Loucy (cell line): ENCODE measurements around the gene IFITM5.

Experiments
- H2AFZ ChIP-seq: fragments of 200-600 bp; sonication (generic); 2 replicates; pipeline ENCODE4 v1.6.0; 2016; ENCODE audit warnings: antibody characterized with exemption, mild to moderate bottlenecking, low read length, moderate library complexity
- H3F3A ChIP-seq: fragments of 200-600 bp; 2 replicates; pipeline ENCODE4 v1.6.0; 2016; ENCODE audit warnings: antibody characterized with exemption, low read depth, mild to moderate bottlenecking
- H3K27me3 ChIP-seq: fragments of 200-600 bp; sonication (generic); 2 replicates; pipeline ENCODE4 v1.6.1; 2014; ENCODE audit warnings: low read length, mild to moderate bottlenecking; ENCODE audit not compliant: insufficient read depth, poor library complexity, severe bottlenecking
- H3K36me3 ChIP-seq: fragments of 200-600 bp; sonication (generic); 2 replicates; pipeline ENCODE4 v1.6.1; 2016; ENCODE audit warnings: low read length; ENCODE audit not compliant: insufficient read depth
- H3K4me1 ChIP-seq: fragments of 200-600 bp; sonication (generic); 2 replicates; pipeline ENCODE4 v1.5.1; 2014; ENCODE audit warnings: low read length, mild to moderate bottlenecking; ENCODE audit not compliant: insufficient read depth, poor library complexity, severe bottlenecking
- H3K4me2 ChIP-seq: fragments of 200-600 bp; sonication (generic); 2 replicates; pipeline ENCODE4 v1.6.0; 2014; ENCODE audit warnings: antibody characterized with exemption, low read length, low read depth, mild to moderate bottlenecking; ENCODE audit not compliant: poor library complexity, severe bottlenecking
- H3K4me3 ChIP-seq: fragments of 200-600 bp; sonication (generic); 2 replicates; pipeline ENCODE4 v1.5.1; 2014; ENCODE audit warnings: low read length, mild to moderate bottlenecking, mixed read lengths; ENCODE audit not compliant: poor library complexity, severe bottlenecking
- H3K79me2 ChIP-seq: fragments of 200-600 bp; sonication (generic); 2 replicates; pipeline ENCODE4 v1.6.1; 2014; ENCODE audit warnings: low read length; ENCODE audit not compliant: insufficient read depth
- H3K9ac ChIP-seq: fragments of 200-600 bp; sonication (generic); 2 replicates; pipeline ENCODE4 v1.6.0; 2014; ENCODE audit warnings: mild to moderate bottlenecking, low read depth, low read length, moderate library complexity; ENCODE audit not compliant: poor library complexity, severe bottlenecking
- H3K9me2 ChIP-seq: fragments of 200-600 bp; sonication (generic); replicated peaks from 2 replicates; pipeline ENCODE4 v1.6.1; 2016; ENCODE audit warnings: low read depth, low read length, mixed read lengths
- H3K9me3 ChIP-seq: fragments of 200-600 bp; sonication (generic); 2 replicates; pipeline ENCODE4 v1.6.1; 2014; ENCODE audit warnings: mild to moderate bottlenecking, antibody characterized with exemption, low read length, low read depth; ENCODE audit not compliant: insufficient read depth
- H4K20me1 ChIP-seq: fragments of 200-600 bp; sonication (generic); 2 replicates; pipeline ENCODE4 v1.6.0; 2014; ENCODE audit warnings: antibody characterized with exemption, low read length, mild to moderate bottlenecking; ENCODE audit not compliant: insufficient read depth, poor library complexity, severe bottlenecking
- CTCF ChIP-seq: fragments of 200-600 bp; sonication (generic); conservative IDR thresholded peaks from 2 replicates; pipeline ENCODE4 v1.5.1; 2014; ENCODE audit warnings: mild to moderate bottlenecking, antibody characterized with exemption, low read length
- EZH2phosphoT487 ChIP-seq: fragments of 200-600 bp; IDR thresholded peaks from 2 replicates; pipeline ENCODE4 v1.6.1; 2018; ENCODE audit warnings: antibody characterized with exemption, mild to moderate bottlenecking, moderate library complexity, borderline replicate concordance

Gene IFITM5

GRCh38 chr11:292211-293121 lies 6.9 kb downstream of the IFITM5 start:
- H3K4me1 ChIP-seq = peaks cover 36% of the 10 kb centered on the region
- peaks cover 33% of the 10 kb centered on the region; the same call in 1 of the 2 replicates for H3K79me2 ChIP-seq
- no peak overlapping the region for H3K9ac ChIP-seq
- H3K9me2 ChIP-seq = no peaks in the 10 kb centered on the region
- no peaks in the 10 kb centered on the region; the same call in 1 of the 2 replicates for H3K36me3 ChIP-seq
- TF ChIP-seq EZH2phosphoT487 (no peak), CTCF (no peak)
- no peaks in the 10 kb centered on the region for H3F3A ChIP-seq
- H2AFZ ChIP-seq = no peak overlapping the region
- no peaks in the 10 kb centered on the region for H3K27me3 ChIP-seq
- no peaks in the 10 kb centered on the region for H3K9me3 ChIP-seq
- H3K4me3 ChIP-seq = no peak overlapping the region
- peaks cover 3% of the 10 kb centered on the region for H4K20me1 ChIP-seq
- H3K4me2 ChIP-seq = peak overlapping the region; percentile 98

- H2AFZ ChIP-seq = no peak overlapping the region
- TF ChIP-seq CTCF = no peak
- TF ChIP-seq EZH2phosphoT487 = no peak
- H3K79me2 ChIP-seq = peaks cover 33% of the 10 kb centered on the region; the same call in 1 of the 2 replicates
- no peaks in the 10 kb centered on the region; the same call in 1 of the 2 replicates for H3K36me3 ChIP-seq
- H3F3A ChIP-seq = no peaks in the 10 kb centered on the region
- no peaks in the 10 kb centered on the region for H3K27me3 ChIP-seq
- H3K9ac ChIP-seq = peak overlapping the region; percentile 76
- H4K20me1 ChIP-seq = peaks cover 3% of the 10 kb centered on the region
- H3K9me2 ChIP-seq = no peaks in the 10 kb centered on the region
- H3K9me3 ChIP-seq = no peaks in the 10 kb centered on the region
- H3K4me3 ChIP-seq = peak overlapping the region; percentile 93
- H3K4me2 ChIP-seq = peak overlapping the region; percentile 98
- H3K4me1 ChIP-seq = peaks cover 40% of the 10 kb centered on the region
Observed at GRCh38 chr11:291281-292210, 7.8 kb downstream of the IFITM5 start.

GRCh38 chr11:290621-291231 lies 8.6 kb downstream of the IFITM5 start:
- H3F3A ChIP-seq = no peaks in the 10 kb centered on the region
- TF ChIP-seq CTCF (no peak), EZH2phosphoT487 (no peak)

More at GRCh38 chr11:290621-291231, 8.6 kb downstream of the IFITM5 start:
- no peak overlapping the region for H2AFZ ChIP-seq
- no peaks in the 10 kb centered on the region for H3K9me2 ChIP-seq
- H4K20me1 ChIP-seq = peaks cover 3% of the 10 kb centered on the region
- H3K36me3 ChIP-seq = no peaks in the 10 kb centered on the region; the same call in 1 of the 2 replicates
- H3K4me2 ChIP-seq = peak overlapping the region; percentile 98
- H3K4me1 ChIP-seq = peaks cover 40% of the 10 kb centered on the region
- H3K27me3 ChIP-seq = no peaks in the 10 kb centered on the region
- H3K79me2 ChIP-seq = peaks cover 37% of the 10 kb centered on the region; the same call in 1 of the 2 replicates
- H3K4me3 ChIP-seq = peak overlapping the region; percentile 93
- H3K9ac ChIP-seq = peak overlapping the region; percentile 76
- H3K9me3 ChIP-seq = no peaks in the 10 kb centered on the region
